SK-N-SH (cell line): ENCODE measurements around the gene RER1. TPM values are rescaled to one million over a fixed set of nuclear protein-coding genes. Genes with fewer than 3 reads are reported as not detected.

Source experiments
- CTCF ChIA-PET: fragments of 300-600, 350-600 bp; formaldehyde crosslinking; extraction: SDS; loops from one replicate; lab custom pipeline; 2021; lab: Yijun Ruan, JAX
- POLR2A ChIA-PET: fragments of 350-600 bp; sonication (Branson Sonifier 250); formaldehyde crosslinking; extraction: SDS; loops from one replicate; lab custom pipeline; 2020; ENCODE audit warnings: antibody characterized with exemption, inconsistent platforms; lab: Yijun Ruan, JAX
- DNase-seq: peaks from one replicate; pipeline ENCODE4 v3.0.0; 2012
- H2AFZ ChIP-seq: fragments of 200-600 bp; sonication (generic); 2 replicates; pipeline ENCODE4 v1.8.1; 2016; ENCODE audit warnings: antibody characterized with exemption, mild to moderate bottlenecking, low read depth
- H3F3A ChIP-seq: fragments of 200-600 bp; sonication (generic); replicated peaks from 2 replicates; pipeline ENCODE3; 2016; ENCODE audit warnings: antibody characterized with exemption, mild to moderate bottlenecking; ENCODE audit not compliant: insufficient read depth
- H3K27ac ChIP-seq, 2 experiments: fragments of 200-500 bp in 1 of 2; fragments of 200-600 bp in 1 of 2; sonication (Bioruptor generic) in 1 of 2; sonication (generic), shearing (Covaris generic) in 1 of 2; 2 replicates each; pipeline versions ENCODE4 v1.5.1 to v1.6.1; 2014 to 2016; ENCODE audit warnings: low read depth in 2 of 2, inconsistent platforms in 1 of 2, low read length in 1 of 2, mild to moderate bottlenecking in 1 of 2, mixed read lengths in 1 of 2
- H3K27me3 ChIP-seq: fragments of 200-600 bp; sonication (generic), shearing (Covaris generic); 2 replicates; pipeline ENCODE4 v1.6.1; 2016; ENCODE audit warnings: mixed run types; ENCODE audit not compliant: insufficient read depth
- H3K36me3 ChIP-seq, 2 experiments: fragments of 200-500 bp in 1 of 2; fragments of 200-600 bp in 1 of 2; sonication (Bioruptor generic) in 1 of 2; sonication (generic) in 1 of 2; replicated peaks in 1 of 2; 2 replicates each; pipeline versions ENCODE3 to v1.5.1; 2014 to 2016; ENCODE audit warnings: low read length in 1 of 2, mild to moderate bottlenecking in 1 of 2; ENCODE audit not compliant: insufficient read depth in 2 of 2, control insufficient read depth in 1 of 2
- H3K4me1 ChIP-seq, 2 experiments: fragments of 200-500 bp in 1 of 2; fragments of 200-600 bp in 1 of 2; sonication (Bioruptor generic) in 1 of 2; sonication (generic), shearing (Covaris generic) in 1 of 2; 2 replicates each; pipeline versions ENCODE4 v1.5.1 to v1.6.1; 2014 to 2016; ENCODE audit warnings: low read depth in 1 of 2, low read length in 1 of 2, mixed run types in 1 of 2; ENCODE audit not compliant: insufficient read depth in 2 of 2, control insufficient read depth in 1 of 2
- H3K4me2 ChIP-seq: fragments of 200-600 bp; sonication (generic), shearing (Covaris generic); 2 replicates; pipeline ENCODE4 v1.6.1; 2017; ENCODE audit warnings: mixed run types
- H3K4me3 ChIP-seq, 2 experiments: fragments of 200-500 bp in 1 of 2; fragments of 200-600 bp in 1 of 2; sonication (Bioruptor generic) in 1 of 2; sonication (generic), shearing (Covaris generic) in 1 of 2; 2 replicates each; pipeline versions ENCODE4 v1.5.1 to v1.8.1; 2014 to 2016; ENCODE audit warnings: low read depth in 2 of 2, inconsistent platforms in 1 of 2, low read length in 1 of 2, mild to moderate bottlenecking in 1 of 2, mixed read lengths in 1 of 2, moderate library complexity in 1 of 2
- H3K79me2 ChIP-seq: fragments of 200-600 bp; sonication (generic); 2 replicates; pipeline ENCODE4 v1.8.1; 2017; ENCODE audit warnings: mild to moderate bottlenecking; ENCODE audit not compliant: insufficient read depth
- H3K9ac ChIP-seq: fragments of 200-600 bp; sonication (generic); 2 replicates; pipeline ENCODE4 v1.6.1; 2017; ENCODE audit warnings: mixed run types
- H3K9me2 ChIP-seq: fragments of 200-600 bp; sonication (generic); 2 replicates; pipeline ENCODE4 v1.6.1; 2017; ENCODE audit warnings: mixed run types
- H3K9me3 ChIP-seq: fragments of 200-600 bp; sonication (generic); 2 replicates; pipeline ENCODE4 v1.6.1; 2017; ENCODE audit warnings: mixed run types, mild to moderate bottlenecking, moderate library complexity
- H4K20me1 ChIP-seq: fragments of 200-600 bp; sonication (generic); 2 replicates; pipeline ENCODE4 v1.6.1; 2017; ENCODE audit warnings: mild to moderate bottlenecking, mixed run types; ENCODE audit not compliant: insufficient read depth
- CHD2 ChIP-seq: fragments of 150-350 bp; IDR thresholded peaks from 2 replicates; pipeline ENCODE4 v1.6.1; 2018; ENCODE audit warnings: low read length; ENCODE audit not compliant: partially characterized antibody
- ELF1 ChIP-seq: IDR thresholded peaks from 2 replicates; pipeline ENCODE4 v1.4.0; 2012
- EZH2phosphoT487 ChIP-seq: fragments of 200-600 bp; sonication (generic); IDR thresholded peaks from 2 replicates; pipeline ENCODE4 v1.6.1; 2017; ENCODE audit warnings: low read depth, mixed run types, mild to moderate bottlenecking, antibody characterized with exemption, moderate library complexity, borderline replicate concordance
- FOSL2 ChIP-seq: IDR thresholded peaks from 2 replicates; pipeline ENCODE4 v1.4.0; 2012; ENCODE audit warnings: low read depth, mild to moderate bottlenecking, moderate library complexity, borderline replicate concordance
- FOXM1 ChIP-seq: IDR thresholded peaks from 2 replicates; pipeline ENCODE4 v1.4.0; 2012; ENCODE audit warnings: low read depth, mild to moderate bottlenecking
- GABPA ChIP-seq: IDR thresholded peaks from 2 replicates; pipeline ENCODE4 v1.4.0; 2012; ENCODE audit warnings: low read depth, mild to moderate bottlenecking
- GATA2 ChIP-seq: sonication (generic); formaldehyde crosslinking; IDR thresholded peaks from 2 replicates; pipeline ENCODE4 v1.5.0; 2020; ENCODE audit warnings: mild to moderate bottlenecking, missing genetic modification reagents
- IRF3 ChIP-seq: fragments of 150-350 bp; IDR thresholded peaks from 2 replicates; pipeline ENCODE4 v1.6.1; 2016; ENCODE audit warnings: mild to moderate bottlenecking, low read depth, low read length
- POLR2AphosphoS5 ChIP-seq: IDR thresholded peaks from 2 replicates; pipeline ENCODE4 v1.6.1; 2012; ENCODE audit warnings: low read depth, low read length
- RAD21 ChIP-seq: IDR thresholded peaks from 2 replicates; pipeline ENCODE4 v1.6.1; 2012; ENCODE audit warnings: mild to moderate bottlenecking, low read length
- RFX5 ChIP-seq: IDR thresholded peaks from 2 replicates; pipeline ENCODE4 v1.6.1; 2012; ENCODE audit warnings: mild to moderate bottlenecking, improper control_type of control experiment, low read length
- SIN3A ChIP-seq: IDR thresholded peaks from 2 replicates; pipeline ENCODE4 v1.6.1; 2012; ENCODE audit warnings: low read depth, mild to moderate bottlenecking, low read length, moderate library complexity, borderline replicate concordance
- TAF1 ChIP-seq: IDR thresholded peaks from 2 replicates; pipeline ENCODE4 v1.6.1; 2012; ENCODE audit warnings: low read depth, mild to moderate bottlenecking, low read length, moderate library complexity, borderline replicate concordance
- TCF12 ChIP-seq: IDR thresholded peaks from 2 replicates; pipeline ENCODE4 v1.4.0; 2012
- USF2 ChIP-seq: fragments of 150-350 bp; IDR thresholded peaks from 2 replicates; pipeline ENCODE4 v1.6.1; 2017; ENCODE audit warnings: antibody characterized with exemption, low read length, low read depth, borderline replicate concordance
- YY1 ChIP-seq: IDR thresholded peaks from 2 replicates; pipeline ENCODE4 v1.4.0; 2012; ENCODE audit warnings: low read depth, mild to moderate bottlenecking
- ZBTB33 ChIP-seq: IDR thresholded peaks from 2 replicates; pipeline ENCODE4 v1.4.0; 2012; ENCODE audit warnings: low read depth, borderline replicate concordance
- WGBS: methylation state at CpG from one replicate; pipeline ENCODE4 v1.1.6; 2017; ENCODE audit warnings: low lambda C conversion rate; 5-methylcytosine and 5-hydroxymethylcytosine counted together
- polyA plus RNA-seq, 3 experiments: library from polyadenylated mRNA; depleted of rRNA; stranded (reverse); fragments of >200 nt; gene quantifications; 2 replicates each; pipeline ENCODE4 v1.2.3, GENCODE V29; 2012

The RER1 gene
- polyA plus RNA-seq, 1 of the 3 experiments (the other 2 are of a cell fraction) = 181 TPM

DNA sequence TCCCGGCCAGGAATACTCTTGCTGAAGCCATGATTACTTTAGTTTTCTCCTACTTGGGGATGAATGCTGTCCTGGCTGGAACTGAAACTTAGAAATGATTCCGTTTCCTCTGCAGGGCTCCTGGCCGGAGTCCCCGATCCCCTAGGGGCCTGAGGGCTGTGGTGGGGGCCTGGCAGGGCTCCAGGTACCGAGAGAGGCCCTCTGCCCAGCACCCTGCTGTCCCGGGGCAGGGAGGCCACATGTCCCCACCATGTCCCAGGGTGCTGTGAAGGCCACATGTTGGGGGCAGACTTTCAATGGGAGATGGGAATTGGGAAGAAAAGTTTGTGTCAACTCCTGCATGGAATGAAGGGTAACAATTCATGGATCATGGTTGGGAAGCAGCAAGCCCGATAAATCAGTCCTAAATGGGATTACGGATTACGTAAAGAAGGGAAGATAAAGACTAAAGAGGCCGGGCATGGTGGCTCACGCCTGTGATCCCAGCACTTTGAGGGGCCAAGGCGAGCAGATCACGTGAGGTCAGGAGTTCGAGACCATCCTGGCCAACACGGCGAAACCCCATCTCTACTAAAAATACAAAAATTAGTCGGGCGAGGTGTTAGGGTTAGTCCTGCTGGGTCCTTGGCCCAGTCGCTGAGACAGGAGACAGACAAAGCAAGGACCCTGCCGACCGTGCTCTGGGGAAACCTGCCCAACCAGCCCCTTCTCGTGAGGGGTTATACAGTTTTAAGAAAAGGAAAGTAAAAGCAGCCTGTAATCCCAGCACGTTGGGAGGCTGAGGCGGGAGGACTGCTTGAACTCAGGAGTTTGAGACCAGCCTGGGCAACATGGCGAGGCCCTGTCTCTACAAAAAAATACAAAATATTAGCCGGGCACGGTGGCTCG lies 37.8 kb upstream of the RER1 start:
- Histone ChIP-seq H2AFZ (no peak overlapping the region), H3K27me3 (no peaks in the 10 kb centered on the region), H3K9ac (no peak overlapping the region), H3F3A (no peaks in the 10 kb centered on the region), H3K27ac (no peak overlapping the region), H3K4me3 (no peak overlapping the region), H3K4me2 (no peak overlapping the region), H3K9me3 (no peaks in the 10 kb centered on the region), H3K79me2 (no peaks in the 10 kb centered on the region), H4K20me1 (no peaks in the 10 kb centered on the region), H3K36me3 (no peaks in the 10 kb centered on the region), H3K9me2 (no peaks in the 10 kb centered on the region), H3K4me1 (no peaks in the 10 kb centered on the region; a peak in 1 of 4 replicates)
- ChIA-PET CTCF (interaction anchor here (1.3 kb wide), 1 partner anchor 39 kb away, joined by 3 read pairs; no protein-coding TSS in a partner anchor), POLR2A (no interaction called here)
- TF ChIP-seq FOSL2 = no peak
- TF ChIP-seq ZBTB33 = no peak
- no peak for TF ChIP-seq TCF12
- WGBS = 86% methylated on average over 20 of the region's 28 CpGs
- no peak for DNase-seq

DNA sequence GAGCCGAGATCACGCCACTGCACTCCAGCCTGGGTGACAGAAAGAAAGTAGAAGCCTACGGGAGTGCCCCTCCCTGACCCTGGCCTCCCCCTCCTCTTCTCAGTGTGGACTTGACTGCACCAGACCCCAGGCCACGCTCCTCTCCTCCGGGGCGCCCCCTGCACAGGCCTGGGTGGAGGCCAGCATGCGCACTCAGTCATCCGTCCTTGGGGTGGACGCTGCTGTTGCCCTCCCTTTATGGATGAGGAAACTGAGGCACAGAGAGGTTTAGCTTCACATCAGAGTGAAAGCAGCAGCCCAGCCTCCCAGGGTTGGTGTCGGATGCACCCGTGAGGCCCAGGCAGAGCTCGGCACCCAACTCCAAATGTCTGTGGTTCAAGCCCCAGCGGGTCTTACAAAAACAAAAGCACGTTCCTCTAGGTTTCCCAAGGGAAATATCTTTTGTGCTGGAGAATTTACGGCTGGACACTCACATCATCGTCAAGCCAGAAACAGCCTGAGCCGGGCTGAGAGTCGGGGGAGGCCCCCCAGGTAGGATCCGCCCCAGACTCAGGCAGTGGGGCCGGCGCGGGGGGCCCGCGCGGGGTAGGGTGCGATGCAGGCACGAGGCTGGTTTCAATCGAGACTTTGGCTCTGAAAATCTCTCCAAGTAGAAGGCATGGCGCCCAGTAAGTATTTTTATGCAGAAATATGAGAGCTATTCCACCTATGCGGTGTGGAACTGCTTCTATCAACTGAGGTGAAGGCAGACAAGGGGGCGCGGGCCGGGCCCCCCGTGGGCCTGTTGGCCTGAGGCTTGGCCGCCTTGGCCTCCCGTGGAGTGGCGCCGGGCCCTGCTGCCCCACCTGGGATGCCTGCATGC lies 36.9 kb upstream of the RER1 start:
- Histone ChIP-seq H3K9me3 (no peaks in the 10 kb centered on the region), H3F3A (no peaks in the 10 kb centered on the region), H2AFZ (no peak overlapping the region), H4K20me1 (no peaks in the 10 kb centered on the region), H3K27ac (no peak overlapping the region), H3K9me2 (no peaks in the 10 kb centered on the region), H3K27me3 (no peaks in the 10 kb centered on the region), H3K4me2 (no peak overlapping the region), H3K79me2 (no peaks in the 10 kb centered on the region), H3K4me3 (no peak overlapping the region), H3K4me1 (no peaks in the 10 kb centered on the region; a peak in 1 of 4 replicates), H3K36me3 (no peaks in the 10 kb centered on the region)
- ChIA-PET POLR2A (no interaction called here), CTCF (no interaction called here)
- no peak for DNase-seq
- WGBS = 91% methylated on average over 26 of the region's 38 CpGs
- TF ChIP-seq SIN3A (no peak), TCF12 (no peak), USF2 (no peak), ELF1 (no peak), RAD21 (no peak), RFX5 (no peak), IRF3 (no peak), POLR2AphosphoS5 (no peak), EZH2phosphoT487 (no peak), FOSL2 (no peak), CHD2 (no peak), FOXM1 (no peak), GATA2 (CRISPR knock-in tag) (no peak), TAF1 (no peak), GABPA (no peak), YY1 (no peak)
- TF ChIP-seq, all 33 proteins: peak for 0
- no peak overlapping the region for H3K9ac ChIP-seq
